ENCODE data around the gene DUS1L. TPM values are rescaled to one million over a fixed set of nuclear protein-coding genes. Genes with fewer than 3 reads are reported as not detected.
A peak's percentile ranks its signal among the peaks of the same experiment; 100 is the strongest.

Gene DUS1L
- total and polyA plus RNA-seq, 7 donors, result 72.6 to 170 (median 117) TPM

DNA sequence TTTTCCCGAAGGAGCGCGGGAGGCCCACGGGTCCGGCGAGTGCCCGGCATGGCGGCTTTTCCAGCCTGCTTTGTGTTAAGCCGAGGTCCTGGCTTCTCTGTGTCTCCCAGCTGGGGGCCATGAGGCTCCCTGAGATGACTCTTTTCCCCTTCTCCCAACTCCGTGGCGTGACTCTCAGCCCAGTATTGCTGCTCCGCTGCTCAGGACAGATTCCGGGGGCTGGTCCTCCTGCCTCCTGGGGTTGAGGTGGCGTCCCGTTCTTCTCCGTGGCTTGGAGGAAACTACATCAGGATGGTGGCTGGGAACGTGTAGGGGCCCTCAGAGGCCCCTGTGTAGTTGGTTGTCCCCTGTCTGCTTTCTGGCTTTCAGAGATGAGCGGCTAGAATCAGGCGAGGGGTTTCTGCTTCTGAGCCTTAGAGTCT, 13.0 kb downstream of the DUS1L start:
- H3K27me3 ChIP-seq (ENCODE audit: insufficient read depth in 3 of 3, low read length in 2 of 3), result no peaks in the 10 kb centered on the region
- no peak overlapping the region for H3K27ac ChIP-seq
- H3K9me3 ChIP-seq, result no peaks in the 10 kb centered on the region
- peak overlapping the region; percentile 84 for H3K4me3 ChIP-seq
- H3K4me1 ChIP-seq, result peaks cover 26% of the 10 kb centered on the region
- no peak for ATAC-seq
- intact Hi-C loops (cut with DNase I), result loop anchor here in 1 of 2 donors (1.0 kb wide), 1 partner anchor 13 kb away; the partner anchor contains the start of gene DUS1L
- peak; percentile 11 to 44 for DNase-seq
- WGBS, 3 donors, result 22 to 27% (median 23%) methylated on average over 13 to 19 of the region's 19 CpGs
- TF ChIP-seq, protein P1, sequence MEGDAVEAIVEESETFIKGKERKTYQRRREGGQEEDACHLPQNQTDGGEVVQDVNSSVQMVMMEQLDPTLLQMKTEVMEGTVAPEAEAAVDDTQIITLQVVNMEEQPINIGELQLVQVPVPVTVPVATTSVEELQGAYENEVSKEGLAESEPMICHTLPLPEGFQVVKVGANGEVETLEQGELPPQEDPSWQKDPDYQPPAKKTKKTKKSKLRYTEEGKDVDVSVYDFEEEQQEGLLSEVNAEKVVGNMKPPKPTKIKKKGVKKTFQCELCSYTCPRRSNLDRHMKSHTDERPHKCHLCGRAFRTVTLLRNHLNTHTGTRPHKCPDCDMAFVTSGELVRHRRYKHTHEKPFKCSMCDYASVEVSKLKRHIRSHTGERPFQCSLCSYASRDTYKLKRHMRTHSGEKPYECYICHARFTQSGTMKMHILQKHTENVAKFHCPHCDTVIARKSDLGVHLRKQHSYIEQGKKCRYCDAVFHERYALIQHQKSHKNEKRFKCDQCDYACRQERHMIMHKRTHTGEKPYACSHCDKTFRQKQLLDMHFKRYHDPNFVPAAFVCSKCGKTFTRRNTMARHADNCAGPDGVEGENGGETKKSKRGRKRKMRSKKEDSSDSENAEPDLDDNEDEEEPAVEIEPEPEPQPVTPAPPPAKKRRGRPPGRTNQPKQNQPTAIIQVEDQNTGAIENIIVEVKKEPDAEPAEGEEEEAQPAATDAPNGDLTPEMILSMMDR (IDR thresholded peaks at IDR 0.05), result no peak
- peaks cover 0 to 64% of the 10 kb centered on the region in 2 donors for H3K36me3 ChIP-seq (ENCODE audit: insufficient read depth in 1 of 2, low read depth in 1 of 2)

DNA sequence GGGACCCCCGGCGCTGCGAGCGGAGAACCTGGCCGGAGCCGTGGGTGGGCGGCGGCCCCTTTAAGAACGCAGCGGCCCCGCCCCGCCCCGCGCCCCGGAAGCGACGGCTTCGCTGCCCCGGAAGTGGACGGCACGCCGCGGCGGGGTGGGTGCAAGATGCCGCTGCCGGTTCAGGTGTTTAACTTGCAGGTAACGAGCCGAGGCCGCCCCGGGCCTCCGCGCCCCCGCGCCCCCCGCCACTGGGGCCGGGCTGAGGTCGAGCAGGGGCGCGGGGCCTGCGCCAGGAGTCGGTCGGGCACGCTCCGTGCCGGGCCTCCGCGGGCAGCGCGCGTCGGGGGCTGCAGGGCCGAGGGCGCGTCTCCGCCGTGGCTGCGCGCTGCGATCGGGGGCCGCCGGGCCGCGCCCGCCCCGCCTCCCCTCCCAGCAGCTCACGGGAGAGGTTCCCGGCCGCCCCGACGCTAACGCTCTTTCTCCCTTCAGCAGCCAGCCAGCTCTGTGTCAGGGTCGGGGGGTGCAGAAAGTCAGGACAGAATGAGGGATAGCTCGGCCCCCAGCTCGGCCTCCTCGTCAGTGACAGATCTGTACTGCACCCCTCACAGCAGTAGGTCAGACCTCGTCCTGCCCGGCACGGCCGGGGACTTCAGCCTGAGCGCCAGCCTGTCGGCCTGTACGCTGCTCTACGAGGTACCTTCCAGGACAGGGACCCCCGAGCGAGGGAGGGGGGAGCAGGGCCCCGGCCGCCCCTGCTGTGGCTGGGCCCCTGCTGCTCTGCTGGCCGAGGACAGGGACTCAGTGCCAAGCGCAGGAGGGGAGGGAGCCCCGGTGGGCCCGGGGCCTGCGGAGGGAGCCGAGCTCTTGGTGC, 13.6 kb downstream of the DUS1L start, which contains the start of the genes GPS1 and RFNG:
GPS1 (plus strand) TSS at position 123 of the 862 bp plus-strand sequence; CDS start at position 157, 34 bp downstream.
RFNG (minus strand) TSS at position 36 of the 862 bp plus-strand sequence. CDS start 45 bp downstream, outside the sequence.
- 0 to 1% (median 0%) methylated on average over 52 to 94 of the region's 94 CpGs for WGBS, 3 donors
- DNase-seq (peak; percentile 83 to 88), ATAC-seq (peak; percentile 69 to 83 (median 76))
- Histone ChIP-seq H3K36me3 (ENCODE audit: insufficient read depth in 1 of 2, low read depth in 1 of 2) (peaks cover 0 to 64% of the 10 kb centered on the region in 2 donors), H3K4me3 (peak within 1 kb of the TSS; percentile 84), H3K27me3 (ENCODE audit: insufficient read depth in 3 of 3, low read length in 2 of 3) (no peaks in the 10 kb centered on the region), H3K27ac (peak within 1 kb of the TSS; percentile 67), H3K9me3 (no peaks in the 10 kb centered on the region), H3K4me1 (peaks cover 26% of the 10 kb centered on the region)
- intact Hi-C loops (cut with DNase I), result no loop called here
- TF ChIP-seq, protein P1 (IDR thresholded peaks at IDR 0.05), result no peak

DNA sequence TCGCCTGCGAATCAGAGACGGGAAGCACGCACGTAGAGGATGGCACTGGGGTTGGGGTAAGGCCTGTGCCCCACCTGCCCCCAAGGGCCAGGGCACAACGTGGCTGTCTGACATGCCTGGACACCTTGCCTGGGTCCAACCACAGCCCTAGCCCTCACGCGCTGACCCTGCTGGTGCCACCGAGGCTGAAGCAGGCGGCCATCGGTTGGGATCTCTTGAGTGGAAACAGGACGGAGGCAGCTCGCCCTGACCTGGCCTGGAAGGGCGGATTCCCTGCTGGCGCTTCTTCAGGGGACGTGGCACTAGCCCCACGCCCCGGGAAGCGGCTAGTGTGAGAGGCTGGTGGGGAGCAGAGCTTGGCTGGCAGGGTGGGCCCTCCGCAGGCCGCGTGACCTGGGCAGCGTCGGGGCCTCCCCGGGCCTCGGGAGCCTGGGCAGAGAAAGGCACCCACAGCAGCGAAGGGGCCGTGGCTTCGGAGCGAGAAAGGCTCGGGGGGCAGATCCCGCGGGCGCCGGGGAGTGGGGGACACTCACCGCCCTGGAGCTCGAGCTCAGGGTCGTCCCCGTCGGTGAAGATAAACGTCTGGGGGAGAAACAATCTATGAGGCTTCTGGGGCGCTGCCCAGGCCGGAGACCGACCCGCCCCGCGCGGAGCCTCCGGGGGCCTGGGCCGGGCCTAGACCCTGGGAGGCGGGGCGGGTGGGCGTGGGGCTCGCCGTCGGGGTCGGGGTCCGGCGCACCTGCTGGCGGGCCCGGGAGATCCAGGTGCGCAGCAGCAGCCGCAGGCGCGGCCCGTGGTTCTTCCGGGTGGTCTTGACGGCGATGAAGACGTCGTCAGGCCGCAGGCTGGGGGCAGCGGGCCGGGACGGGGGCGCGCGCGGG, 14.6 kb downstream of the DUS1L start:
- TF ChIP-seq, protein P1 (IDR thresholded peaks at IDR 0.05), result no peak
- no peaks in the 10 kb centered on the region for H3K27me3 ChIP-seq (ENCODE audit: insufficient read depth in 3 of 3, low read length in 2 of 3)
- H3K36me3 ChIP-seq (ENCODE audit: insufficient read depth in 1 of 2, low read depth in 1 of 2), result peaks cover 0 to 61% of the 10 kb centered on the region in 2 donors
- intact Hi-C loops (cut with DNase I), result no loop called here
- ATAC-seq (peak; percentile 16 to 45 (median 29)), DNase-seq (peak; percentile 21 to 51)
- H3K27ac ChIP-seq, result peak overlapping the region; percentile 67
- 10 to 21% (median 13%) methylated on average over 38 to 79 of the region's 79 CpGs for WGBS, 3 donors
- peaks cover 26% of the 10 kb centered on the region for H3K4me1 ChIP-seq
- H3K9me3 ChIP-seq, result no peaks in the 10 kb centered on the region
- peak overlapping the region; percentile 84 for H3K4me3 ChIP-seq

DNA sequence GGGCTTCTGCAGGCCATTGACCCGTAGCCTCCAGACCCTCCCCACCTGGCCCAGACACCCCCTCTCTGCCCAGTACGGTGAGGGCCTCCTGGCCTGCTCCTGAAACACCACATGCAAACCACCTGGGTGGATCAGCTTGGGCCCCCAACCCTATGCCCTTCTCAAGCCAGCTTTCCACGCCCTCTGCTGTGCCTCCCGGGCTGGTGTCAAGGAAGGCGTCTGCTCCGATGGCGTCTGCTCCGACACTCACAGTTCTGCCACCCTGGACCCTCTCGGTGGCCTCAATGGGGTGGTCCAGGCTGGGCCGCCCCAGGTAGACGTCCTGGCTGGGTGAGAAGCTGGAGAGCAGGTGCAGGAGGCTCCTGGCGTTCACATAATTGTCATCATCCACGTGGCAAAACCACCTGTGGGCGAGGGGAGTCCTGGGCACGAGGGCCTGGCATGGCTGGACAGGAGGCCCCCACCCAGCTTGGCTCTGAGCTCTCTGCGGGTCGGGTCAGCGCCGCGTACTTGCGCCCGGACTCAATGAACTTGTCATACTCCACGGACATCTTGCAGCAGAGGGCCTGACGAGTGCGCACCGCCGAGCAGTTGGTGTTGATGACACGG, 15.3 kb downstream of the DUS1L start:
- 74 to 81% (median 76%) methylated on average over 28 of the region's 28 CpGs for WGBS, 3 donors
- TF ChIP-seq, protein P1 (IDR thresholded peaks at IDR 0.05), result no peak
- ATAC-seq (no peak), DNase-seq (peak in 1 of 2 donors; percentile 57)
- Histone ChIP-seq H3K36me3 (ENCODE audit: insufficient read depth in 1 of 2, low read depth in 1 of 2) (peaks cover 0 to 54% of the 10 kb centered on the region in 2 donors), H3K9me3 (no peaks in the 10 kb centered on the region), H3K27ac (peak overlapping the region; percentile 67), H3K4me1 (peaks cover 26% of the 10 kb centered on the region), H3K4me3 (peak overlapping the region; percentile 84), H3K27me3 (ENCODE audit: insufficient read depth in 3 of 3, low read length in 2 of 3) (no peaks in the 10 kb centered on the region)
- intact Hi-C loops (cut with DNase I), result no loop called here

Measured in psoas muscle (tissue), 8 donors.